Measurements from ENCODE around the gene FRMD5. TPM values are rescaled to one million over a fixed set of nuclear protein-coding genes. Genes with fewer than 3 reads are reported as not detected.

The FRMD5 gene
- total RNA-seq, 1 experiment from 2014 or later = 27.2 TPM

- Histone ChIP-seq H3K4me3 (replicated peaks in 1 of 2; ENCODE audit: low read depth in 1 of 2, low read length in 2 of 2) (no peak overlapping the region), H3K9me2 (ENCODE audit: insufficient read depth) (no peaks in the 10 kb centered on the region; the same call in 1 of the 2 replicates), H3K79me2 (ENCODE audit: insufficient read depth, low read length) (peaks cover 84% of the 10 kb centered on the region), H3K36me3 (ENCODE audit: control insufficient read depth in 1 of 2, insufficient read depth in 2 of 2, low read length in 2 of 2) (no peaks in the 10 kb centered on the region), H3K4me1 (ENCODE audit: control insufficient read depth in 1 of 2, insufficient read depth in 2 of 2, low read length in 2 of 2) (peaks cover 16 to 46% of the 10 kb centered on the region in 2 experiments), H2AFZ (ENCODE audit: low read depth, low read length, poor library complexity, severe bottlenecking) (no peak overlapping the region), H4K20me1 (ENCODE audit: insufficient read depth) (no peaks in the 10 kb centered on the region), H3K9me3 (ENCODE audit: control insufficient read depth in 1 of 2, insufficient read depth in 1 of 2, low read depth in 1 of 2, low read length in 2 of 2) (no peaks in the 10 kb centered on the region), H3K4me2 (ENCODE audit: low read length) (peak overlapping the region; percentile 28; the same call in 1 of the 2 replicates), H3K9ac (ENCODE audit: low read length) (no peak overlapping the region), H3K27me3 (ENCODE audit: insufficient read depth, low read length) (no peaks in the 10 kb centered on the region), H3K27ac (ENCODE audit: low read depth, low read length) (no peak overlapping the region)
- DNase-seq (ENCODE audit: low read depth, low spot score) = no peak
- RAD21 ChIA-PET (ENCODE audit: low non-redundant PET in 1 of 2, low total read pairs in 2 of 2, uncharacterized antibody in 2 of 2, unreplicated experiment in 2 of 2) = no interaction called here
- CTCF ChIA-PET = interaction anchor here (1.6 kb wide), 1 partner anchor 18 kb away, joined by 4 read pairs; no protein-coding TSS in a partner anchor
- intact Hi-C loops (cut with micrococcal nuclease) = no loop called here
- TF ChIP-seq ZBTB33 (IDR thresholded peaks at IDR 0.05; ENCODE audit: extremely low read depth, insufficient replicate concordance, low read length) (no peak), CBX3 (IDR thresholded peaks at IDR 0.05; ENCODE audit: low read depth) (no peak), SIN3A (IDR thresholded peaks at IDR 0.05; ENCODE audit: low read depth) (no peak), ELF1 (IDR thresholded peaks at IDR 0.05; ENCODE audit: borderline replicate concordance, low read depth) (no peak), EGR1 (IDR thresholded peaks at IDR 0.05; ENCODE audit: low read depth) (no peak), SRF (IDR thresholded peaks at IDR 0.05; ENCODE audit: low read depth) (no peak), TCF7L2 (IDR thresholded peaks at IDR 0.05; ENCODE audit: borderline replicate concordance, extremely low read depth, insufficient read depth, insufficient read length) (no peak), JUND (IDR thresholded peaks at IDR 0.05) (no peak), SP1 (IDR thresholded peaks at IDR 0.05; ENCODE audit: low read depth) (no peak), ZNF274 (IDR thresholded peaks at IDR 0.05; ENCODE audit: low read depth, low read length) (no peak), YY1 (IDR thresholded peaks at IDR 0.05; ENCODE audit: extremely low read depth, insufficient replicate concordance, low read depth, low read length) (no peak), MAX (IDR thresholded peaks at IDR 0.05) (no peak), FOSL1 (IDR thresholded peaks at IDR 0.05; ENCODE audit: low read depth) (no peak), RAD21 (IDR thresholded peaks at IDR 0.05; ENCODE audit: low read depth) (no peak), POLR2AphosphoS5 (IDR thresholded peaks at IDR 0.05; ENCODE audit: low read depth, low read length) (no peak), EZH2phosphoT487 (IDR thresholded peaks at IDR 0.05; ENCODE audit: borderline replicate concordance) (no peak), CEBPB (IDR thresholded peaks at IDR 0.05; ENCODE audit: low read depth) (no peak)
- TF ChIP-seq, protein P1, sequence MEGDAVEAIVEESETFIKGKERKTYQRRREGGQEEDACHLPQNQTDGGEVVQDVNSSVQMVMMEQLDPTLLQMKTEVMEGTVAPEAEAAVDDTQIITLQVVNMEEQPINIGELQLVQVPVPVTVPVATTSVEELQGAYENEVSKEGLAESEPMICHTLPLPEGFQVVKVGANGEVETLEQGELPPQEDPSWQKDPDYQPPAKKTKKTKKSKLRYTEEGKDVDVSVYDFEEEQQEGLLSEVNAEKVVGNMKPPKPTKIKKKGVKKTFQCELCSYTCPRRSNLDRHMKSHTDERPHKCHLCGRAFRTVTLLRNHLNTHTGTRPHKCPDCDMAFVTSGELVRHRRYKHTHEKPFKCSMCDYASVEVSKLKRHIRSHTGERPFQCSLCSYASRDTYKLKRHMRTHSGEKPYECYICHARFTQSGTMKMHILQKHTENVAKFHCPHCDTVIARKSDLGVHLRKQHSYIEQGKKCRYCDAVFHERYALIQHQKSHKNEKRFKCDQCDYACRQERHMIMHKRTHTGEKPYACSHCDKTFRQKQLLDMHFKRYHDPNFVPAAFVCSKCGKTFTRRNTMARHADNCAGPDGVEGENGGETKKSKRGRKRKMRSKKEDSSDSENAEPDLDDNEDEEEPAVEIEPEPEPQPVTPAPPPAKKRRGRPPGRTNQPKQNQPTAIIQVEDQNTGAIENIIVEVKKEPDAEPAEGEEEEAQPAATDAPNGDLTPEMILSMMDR (IDR thresholded peaks at IDR 0.05 in 2 of 3, conservative IDR thresholded peaks at IDR 0.05 in 1 of 3; ENCODE audit: borderline replicate concordance in 1 of 3, insufficient read depth in 1 of 3, low read depth in 2 of 3, low read length in 2 of 3) = no peak
- TF ChIP-seq, protein P2, sequence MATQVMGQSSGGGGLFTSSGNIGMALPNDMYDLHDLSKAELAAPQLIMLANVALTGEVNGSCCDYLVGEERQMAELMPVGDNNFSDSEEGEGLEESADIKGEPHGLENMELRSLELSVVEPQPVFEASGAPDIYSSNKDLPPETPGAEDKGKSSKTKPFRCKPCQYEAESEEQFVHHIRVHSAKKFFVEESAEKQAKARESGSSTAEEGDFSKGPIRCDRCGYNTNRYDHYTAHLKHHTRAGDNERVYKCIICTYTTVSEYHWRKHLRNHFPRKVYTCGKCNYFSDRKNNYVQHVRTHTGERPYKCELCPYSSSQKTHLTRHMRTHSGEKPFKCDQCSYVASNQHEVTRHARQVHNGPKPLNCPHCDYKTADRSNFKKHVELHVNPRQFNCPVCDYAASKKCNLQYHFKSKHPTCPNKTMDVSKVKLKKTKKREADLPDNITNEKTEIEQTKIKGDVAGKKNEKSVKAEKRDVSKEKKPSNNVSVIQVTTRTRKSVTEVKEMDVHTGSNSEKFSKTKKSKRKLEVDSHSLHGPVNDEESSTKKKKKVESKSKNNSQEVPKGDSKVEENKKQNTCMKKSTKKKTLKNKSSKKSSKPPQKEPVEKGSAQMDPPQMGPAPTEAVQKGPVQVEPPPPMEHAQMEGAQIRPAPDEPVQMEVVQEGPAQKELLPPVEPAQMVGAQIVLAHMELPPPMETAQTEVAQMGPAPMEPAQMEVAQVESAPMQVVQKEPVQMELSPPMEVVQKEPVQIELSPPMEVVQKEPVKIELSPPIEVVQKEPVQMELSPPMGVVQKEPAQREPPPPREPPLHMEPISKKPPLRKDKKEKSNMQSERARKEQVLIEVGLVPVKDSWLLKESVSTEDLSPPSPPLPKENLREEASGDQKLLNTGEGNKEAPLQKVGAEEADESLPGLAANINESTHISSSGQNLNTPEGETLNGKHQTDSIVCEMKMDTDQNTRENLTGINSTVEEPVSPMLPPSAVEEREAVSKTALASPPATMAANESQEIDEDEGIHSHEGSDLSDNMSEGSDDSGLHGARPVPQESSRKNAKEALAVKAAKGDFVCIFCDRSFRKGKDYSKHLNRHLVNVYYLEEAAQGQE (IDR thresholded peaks at IDR 0.05; ENCODE audit: low read depth) = no peak
- POLR2A ChIA-PET = no interaction called here
- no peak for ATAC-seq
- no TSS peak for BruUV-seq (replicated peaks)
Measured at GRCh38 chr15:44084770-44085169, 110.3 kb downstream of the FRMD5 start.
